Measurements from ENCODE around the gene HSPA2. TPM values are rescaled to one million over a fixed set of nuclear protein-coding genes. Genes with fewer than 3 reads are reported as not detected.

Gene HSPA2
- total and polyA plus RNA-seq, 2 donors from 2014 or later: 41.9 to 56.2 TPM

- intact Hi-C loops (cut with DNase I): no loop called here
- Histone ChIP-seq H3K4me3 (ENCODE audit: low read length in 3 of 3) (no peak overlapping the region), H3K36me3 (ENCODE audit: control insufficient read depth in 2 of 3, insufficient read depth in 3 of 3, low read length in 3 of 3) (no peaks in the 10 kb centered on the region), H3K4me1 (ENCODE audit: control insufficient read depth in 2 of 3, insufficient read depth in 2 of 3, low read depth in 1 of 3, low read length in 3 of 3) (no peaks in the 10 kb centered on the region), H3K27me3 (ENCODE audit: control insufficient read depth, insufficient read depth, low read length) (no peaks in the 10 kb centered on the region), H3K9ac (ENCODE audit: low read length in 3 of 3) (no peak overlapping the region), H3K27ac (ENCODE audit: low read depth in 2 of 2, low read length in 2 of 2) (no peak overlapping the region), H3K9me3 (ENCODE audit: control insufficient read depth in 2 of 3, insufficient read depth in 1 of 3, low read length in 3 of 3) (no peaks in the 10 kb centered on the region)
- DNase-seq: no peak
- TF ChIP-seq, protein P1, sequence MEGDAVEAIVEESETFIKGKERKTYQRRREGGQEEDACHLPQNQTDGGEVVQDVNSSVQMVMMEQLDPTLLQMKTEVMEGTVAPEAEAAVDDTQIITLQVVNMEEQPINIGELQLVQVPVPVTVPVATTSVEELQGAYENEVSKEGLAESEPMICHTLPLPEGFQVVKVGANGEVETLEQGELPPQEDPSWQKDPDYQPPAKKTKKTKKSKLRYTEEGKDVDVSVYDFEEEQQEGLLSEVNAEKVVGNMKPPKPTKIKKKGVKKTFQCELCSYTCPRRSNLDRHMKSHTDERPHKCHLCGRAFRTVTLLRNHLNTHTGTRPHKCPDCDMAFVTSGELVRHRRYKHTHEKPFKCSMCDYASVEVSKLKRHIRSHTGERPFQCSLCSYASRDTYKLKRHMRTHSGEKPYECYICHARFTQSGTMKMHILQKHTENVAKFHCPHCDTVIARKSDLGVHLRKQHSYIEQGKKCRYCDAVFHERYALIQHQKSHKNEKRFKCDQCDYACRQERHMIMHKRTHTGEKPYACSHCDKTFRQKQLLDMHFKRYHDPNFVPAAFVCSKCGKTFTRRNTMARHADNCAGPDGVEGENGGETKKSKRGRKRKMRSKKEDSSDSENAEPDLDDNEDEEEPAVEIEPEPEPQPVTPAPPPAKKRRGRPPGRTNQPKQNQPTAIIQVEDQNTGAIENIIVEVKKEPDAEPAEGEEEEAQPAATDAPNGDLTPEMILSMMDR (IDR thresholded peaks at IDR 0.05; ENCODE audit: borderline replicate concordance, extremely low read depth, insufficient read depth): no peak
- no peak for FAIRE-seq
Observed at GRCh38 chr14:64495252-64495651, 45.3 kb upstream of the HSPA2 start.

- H3K27ac ChIP-seq (ENCODE audit: low read depth in 2 of 2, low read length in 2 of 2): no peak overlapping the region
- H3K4me1 ChIP-seq (ENCODE audit: control insufficient read depth in 2 of 3, insufficient read depth in 2 of 3, low read depth in 1 of 3, low read length in 3 of 3): peaks cover 0 to 10% (median 4%) of the 10 kb centered on the region in 3 donors
- no peaks in the 10 kb centered on the region for H3K27me3 ChIP-seq (ENCODE audit: control insufficient read depth, insufficient read depth, low read length)
- intact Hi-C loops (cut with DNase I): no loop called here
- FAIRE-seq (no peak), DNase-seq (no peak)
- H3K4me3 ChIP-seq (ENCODE audit: low read length in 3 of 3): no peak overlapping the region
- no peak overlapping the region for H3K9ac ChIP-seq (ENCODE audit: low read length in 3 of 3)
- H3K9me3 ChIP-seq (ENCODE audit: control insufficient read depth in 2 of 3, insufficient read depth in 1 of 3, low read length in 3 of 3): no peaks in the 10 kb centered on the region
- no peaks in the 10 kb centered on the region for H3K36me3 ChIP-seq (ENCODE audit: control insufficient read depth in 2 of 3, insufficient read depth in 3 of 3, low read length in 3 of 3)
- TF ChIP-seq, protein P1 (IDR thresholded peaks at IDR 0.05; ENCODE audit: borderline replicate concordance, extremely low read depth, insufficient read depth): no peak
Observed at GRCh38 chr14:64496764-64497163, 43.8 kb upstream of the HSPA2 start.

DNA sequence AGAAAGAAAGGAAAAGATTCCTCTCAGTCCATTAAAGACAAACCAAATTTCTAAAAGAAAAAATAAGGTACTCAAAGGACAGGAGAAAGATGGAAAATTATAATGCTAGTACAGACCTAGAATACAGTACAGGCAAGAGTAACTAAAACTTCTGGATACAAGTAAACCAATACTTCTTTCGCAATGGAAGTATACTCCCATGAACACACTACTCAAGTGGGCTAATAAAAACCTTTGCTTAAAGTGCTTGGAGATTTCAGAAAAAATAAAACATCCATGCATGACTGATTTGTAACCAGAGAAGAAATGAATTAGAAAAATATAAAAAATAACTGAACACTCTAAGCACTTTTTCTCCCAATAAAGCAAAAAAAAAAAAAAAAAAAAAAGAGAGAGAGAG, 40.5 kb upstream of the HSPA2 start:
- DNase-seq: no peak
- FAIRE-seq: no peak
- TF ChIP-seq, protein P1 (IDR thresholded peaks at IDR 0.05; ENCODE audit: borderline replicate concordance, extremely low read depth, insufficient read depth): no peak
- intact Hi-C loops (cut with DNase I): no loop called here
- Histone ChIP-seq H3K4me3 (ENCODE audit: low read length in 3 of 3) (no peak overlapping the region), H3K27me3 (ENCODE audit: control insufficient read depth, insufficient read depth, low read length) (no peaks in the 10 kb centered on the region), H3K27ac (ENCODE audit: low read depth in 2 of 2, low read length in 2 of 2) (no peak overlapping the region), H3K9me3 (ENCODE audit: control insufficient read depth in 2 of 3, insufficient read depth in 1 of 3, low read length in 3 of 3) (no peaks in the 10 kb centered on the region), H3K9ac (ENCODE audit: low read length in 3 of 3) (no peak overlapping the region), H3K36me3 (ENCODE audit: control insufficient read depth in 2 of 3, insufficient read depth in 3 of 3, low read length in 3 of 3) (no peaks in the 10 kb centered on the region), H3K4me1 (ENCODE audit: control insufficient read depth in 2 of 3, insufficient read depth in 2 of 3, low read depth in 1 of 3, low read length in 3 of 3) (peaks cover 2 to 21% (median 13%) of the 10 kb centered on the region in 3 donors)

Measured in kidney (tissue), 14 donors.